GM13977 (cell line): ENCODE data around the gene PALB2.

ENCODE experiments used
- DNase-seq: peaks from one replicate; pipeline ENCODE4 v3.0.0; 2012; ENCODE audit warnings: low spot score
- in situ Hi-C: fragments of 300-500 bp; cut with MboI; formaldehyde crosslinking; loops from one replicate; pipeline ENCODE4 v1.12.0; 2022; ENCODE audit warnings: low sequenced_read_pairs, low pct_unique_long_range_greater_than_20kb, mixed read lengths, inconsistent platforms; ENCODE audit not compliant: unreplicated experiment
- TF ChIP-seq, protein P1 (sequence below): IDR thresholded peaks from 2 replicates; pipeline ENCODE4 v1.5.1; 2012; ENCODE audit warnings: mild to moderate bottlenecking, control low read depth; ENCODE audit not compliant: insufficient read depth; ENCODE audit errors: extremely low read depth, missing control alignments

PALB2 gene

GRCh38 chr16:23564575-23565363 is 76.3 kb downstream of the PALB2 start:
- TF ChIP-seq, protein P1, sequence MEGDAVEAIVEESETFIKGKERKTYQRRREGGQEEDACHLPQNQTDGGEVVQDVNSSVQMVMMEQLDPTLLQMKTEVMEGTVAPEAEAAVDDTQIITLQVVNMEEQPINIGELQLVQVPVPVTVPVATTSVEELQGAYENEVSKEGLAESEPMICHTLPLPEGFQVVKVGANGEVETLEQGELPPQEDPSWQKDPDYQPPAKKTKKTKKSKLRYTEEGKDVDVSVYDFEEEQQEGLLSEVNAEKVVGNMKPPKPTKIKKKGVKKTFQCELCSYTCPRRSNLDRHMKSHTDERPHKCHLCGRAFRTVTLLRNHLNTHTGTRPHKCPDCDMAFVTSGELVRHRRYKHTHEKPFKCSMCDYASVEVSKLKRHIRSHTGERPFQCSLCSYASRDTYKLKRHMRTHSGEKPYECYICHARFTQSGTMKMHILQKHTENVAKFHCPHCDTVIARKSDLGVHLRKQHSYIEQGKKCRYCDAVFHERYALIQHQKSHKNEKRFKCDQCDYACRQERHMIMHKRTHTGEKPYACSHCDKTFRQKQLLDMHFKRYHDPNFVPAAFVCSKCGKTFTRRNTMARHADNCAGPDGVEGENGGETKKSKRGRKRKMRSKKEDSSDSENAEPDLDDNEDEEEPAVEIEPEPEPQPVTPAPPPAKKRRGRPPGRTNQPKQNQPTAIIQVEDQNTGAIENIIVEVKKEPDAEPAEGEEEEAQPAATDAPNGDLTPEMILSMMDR: no peak
- no peak for DNase-seq
- in situ Hi-C loops: no loop called here

DNA sequence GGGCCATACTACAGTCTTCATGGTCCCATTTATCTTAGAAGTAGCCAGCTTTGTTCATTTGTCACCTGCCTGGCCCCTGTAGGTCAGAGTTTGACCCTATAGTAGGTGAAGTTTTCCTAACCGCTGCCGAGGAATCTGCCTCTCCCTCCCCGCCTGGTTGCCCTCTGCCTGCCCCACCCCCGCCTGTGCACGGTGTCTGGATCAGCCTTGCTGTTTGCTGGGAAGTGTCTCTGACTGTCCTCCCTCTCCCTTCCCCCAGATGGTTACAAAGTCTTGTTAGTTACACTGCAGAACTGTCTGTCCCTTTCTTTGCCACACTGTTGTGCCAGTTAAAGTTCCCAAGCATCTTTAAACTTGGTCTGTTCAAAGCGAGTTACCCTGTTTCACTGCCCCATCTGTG is 77.9 kb downstream of the PALB2 start:
- in situ Hi-C loops: no loop called here

GRCh38 chr16:23562505-23562904 is 78.6 kb downstream of the PALB2 start:
- TF ChIP-seq, protein P1: no peak
- no peak for DNase-seq
- in situ Hi-C loops: no loop called here

More for the DNA sequence above, 77.9 kb downstream of the PALB2 start:
- TF ChIP-seq, protein P1: no peak
- DNase-seq: no peak

DNA sequence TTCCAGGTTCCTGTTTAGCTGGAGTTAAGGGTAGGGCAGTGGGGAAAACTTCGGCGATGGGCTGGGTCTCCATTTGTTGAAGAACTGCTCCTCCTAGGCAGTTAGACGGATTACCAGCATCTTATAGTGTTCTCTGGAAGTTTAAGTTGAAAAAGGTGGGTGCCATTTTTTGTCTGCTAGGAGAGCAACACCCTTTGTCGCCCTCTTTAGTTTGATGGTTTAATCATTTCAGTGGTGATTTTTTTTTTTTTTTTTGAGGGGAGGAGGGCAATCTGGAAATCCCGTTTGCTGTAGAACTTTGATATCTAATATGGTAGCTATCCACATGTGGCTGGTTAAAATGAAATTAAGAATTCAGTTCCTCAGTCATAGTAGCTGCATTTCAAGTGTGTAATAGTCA is 79.5 kb downstream of the PALB2 start:
- in situ Hi-C loops: no loop called here
- TF ChIP-seq, protein P1: no peak
- DNase-seq: no peak

GRCh38 chr16:23557779-23558702 is 83.1 kb downstream of the PALB2 start:
- TF ChIP-seq, protein P1: no peak
- DNase-seq: no peak
- in situ Hi-C loops: no loop called here

DNA sequence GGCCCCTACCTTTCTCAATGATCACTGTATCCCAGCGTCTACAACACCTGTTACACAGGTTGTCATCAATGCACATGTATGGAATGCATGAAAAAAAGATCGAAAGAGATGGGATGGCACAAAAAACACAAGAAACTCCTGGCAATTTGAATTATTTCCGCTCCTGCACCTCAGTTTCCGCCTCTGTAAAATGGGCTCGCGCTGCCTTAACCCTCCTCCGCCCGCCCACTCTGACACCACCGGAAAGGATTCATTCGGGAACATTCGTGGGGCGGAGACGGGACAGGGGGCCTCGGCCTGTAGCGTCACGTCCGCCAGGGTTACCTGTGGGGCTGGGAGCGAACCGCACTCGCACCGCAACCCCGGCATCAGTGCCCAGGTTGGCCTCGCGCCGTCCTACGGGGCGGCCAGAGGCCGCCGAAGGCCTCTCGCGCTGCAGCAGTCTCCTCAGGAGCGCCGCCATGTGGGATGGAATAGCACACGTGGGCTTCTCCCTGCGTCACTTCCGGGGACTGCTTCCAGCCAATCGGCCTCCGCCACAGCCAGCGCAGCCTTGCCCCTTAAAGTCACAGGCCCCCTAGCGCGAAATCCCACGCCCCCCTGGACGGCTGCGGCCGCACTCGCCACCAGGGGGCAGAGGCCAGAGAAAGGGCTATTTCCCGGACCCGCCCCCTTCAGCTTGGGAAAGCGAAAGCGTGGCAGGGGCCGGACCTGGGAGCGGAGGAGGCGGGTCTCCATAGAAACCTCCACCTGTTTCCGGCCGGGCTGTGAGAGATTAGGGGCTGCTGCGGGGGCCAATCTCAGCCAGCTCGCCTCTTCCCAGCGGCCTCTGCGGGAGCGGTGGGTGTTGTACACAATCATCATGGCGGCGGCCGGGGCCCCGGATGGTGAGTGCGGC is 84.0 kb downstream of the PALB2 start, which contains the start of the genes EARS2 and UBFD1:
EARS2 (minus strand) TSS at position 470 of the 898 bp plus-strand sequence; CDS start at position 463, 7 bp downstream.
UBFD1 (plus strand) TSS at position 847 of the 898 bp plus-strand sequence; CDS start at position 863, 16 bp downstream.
- TF ChIP-seq, protein P1: peak; percentile 87
- in situ Hi-C loops: no loop called here
- peak; percentile 97 for DNase-seq
